ENCODE results near the gene PRM1. TPM values are rescaled to one million over a fixed set of nuclear protein-coding genes. Genes with fewer than 3 reads are reported as not detected.

PRM1 gene
- total and polyA plus RNA-seq, 2 of the 13 experiments (the other 11 are each of a cell fraction or from before 2014, with no cell fraction given) = not detected

GRCh38 chr16:11235703-11235991 is 45.5 kb downstream of the PRM1 start (continued):
- 0 out of 2 replicates have a peak, but pooled peaks have one; percentile 7 for TF ChIP-seq ZBTB33 (CRISPR knock-in tag; IDR thresholded peaks at IDR 0.05)
- TF ChIP-seq EP300 (IDR thresholded peaks at IDR 0.05; ENCODE audit: low read depth in 2 of 2, low read length in 2 of 2) = no peak
- no peak for TF ChIP-seq EP300 (CRISPR knock-in tag; IDR thresholded peaks at IDR 0.05; ENCODE audit: borderline replicate concordance)
- peak; percentile 98 for TF ChIP-seq HNF1B (CRISPR knock-in tag; IDR thresholded peaks at IDR 0.05)
- TF ChIP-seq, protein P1, sequence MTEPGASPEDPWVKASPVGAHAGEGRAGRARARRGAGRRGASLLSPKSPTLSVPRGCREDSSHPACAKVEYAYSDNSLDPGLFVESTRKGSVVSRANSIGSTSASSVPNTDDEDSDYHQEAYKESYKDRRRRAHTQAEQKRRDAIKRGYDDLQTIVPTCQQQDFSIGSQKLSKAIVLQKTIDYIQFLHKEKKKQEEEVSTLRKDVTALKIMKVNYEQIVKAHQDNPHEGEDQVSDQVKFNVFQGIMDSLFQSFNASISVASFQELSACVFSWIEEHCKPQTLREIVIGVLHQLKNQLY (CRISPR knock-in tag; IDR thresholded peaks at IDR 0.05) = no peak
- TF ChIP-seq NFAT5 (CRISPR knock-in tag; IDR thresholded peaks at IDR 0.05) = no peak
- TF ChIP-seq ZNF782 (CRISPR knock-in tag; IDR thresholded peaks at IDR 0.05; ENCODE audit: borderline replicate concordance) = no peak
- no peak for TF ChIP-seq SIX4 (CRISPR knock-in tag; IDR thresholded peaks at IDR 0.05)
- no peak for TF ChIP-seq ZBTB2 (CRISPR knock-in tag; IDR thresholded peaks at IDR 0.05; ENCODE audit: low read depth)
- TF ChIP-seq CREB3 (CRISPR knock-in tag; IDR thresholded peaks at IDR 0.05) = no peak
- TF ChIP-seq SNAI1 (CRISPR knock-in tag; IDR thresholded peaks at IDR 0.05; ENCODE audit: borderline replicate concordance) = no peak
- TF ChIP-seq ARNT (IDR thresholded peaks at IDR 0.05) = no peak
- TF ChIP-seq GFI1 (CRISPR knock-in tag; IDR thresholded peaks at IDR 0.05; ENCODE audit: borderline replicate concordance) = no peak
- TF ChIP-seq ZNF672 (CRISPR knock-in tag; IDR thresholded peaks at IDR 0.05) = no peak
- TF ChIP-seq, protein P2, sequence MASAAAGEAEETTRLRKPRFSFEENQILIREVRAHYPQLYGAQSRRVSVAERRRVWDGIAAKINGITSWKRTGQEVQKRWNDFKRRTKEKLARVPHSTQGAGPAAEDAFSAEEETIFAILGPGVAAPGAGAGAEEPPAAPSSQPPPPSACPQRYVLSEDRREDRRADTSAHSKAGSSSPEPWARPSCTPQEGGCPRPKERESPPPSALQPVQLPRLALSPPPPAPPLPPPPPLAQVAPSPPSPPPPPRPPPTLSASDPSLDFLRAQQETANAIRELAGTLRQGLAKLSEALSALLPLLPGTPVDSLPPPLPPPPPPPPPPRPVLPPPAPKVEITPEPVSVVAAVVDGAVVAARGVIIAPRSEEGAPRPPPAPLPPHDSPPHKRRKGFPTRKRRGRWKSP (CRISPR knock-in tag; IDR thresholded peaks at IDR 0.05) = no peak
